Stomach (tissue), 4 donors: ENCODE results near the gene ELMOD3.

Experiments
- CTCF ChIP-seq, 7 experiments: fragments of 450-650 bp in 4 of 7; fragments of 200-600 bp in 3 of 7; sonication (generic) in 3 of 7; IDR thresholded peaks; one replicate each; pipeline ENCODE4 v1.5.1; 2016 to 2019; ENCODE audit warnings: antibody characterized with exemption in 7 of 7, control low read depth in 2 of 7, mild to moderate bottlenecking in 1 of 7
- EP300 ChIP-seq: sonication (generic); formaldehyde crosslinking; IDR thresholded peaks from one replicate; pipeline ENCODE4 v1.6.1; 2017; ENCODE audit warnings: antibody characterized with exemption
- POLR2A ChIP-seq, 4 donors: fragments of 450-650 bp; IDR thresholded peaks; one replicate each; pipeline ENCODE4 v1.6.1; 2016; ENCODE audit warnings: antibody characterized with exemption in 4 of 4, control low read depth in 2 of 4, mild to moderate bottlenecking in 1 of 4, moderate library complexity in 1 of 4
- POLR2AphosphoS5 ChIP-seq, 3 donors: sonication (generic); formaldehyde crosslinking; IDR thresholded peaks; one replicate each; pipeline ENCODE4 v1.6.1; 2016; ENCODE audit warnings: antibody characterized with exemption in 3 of 3

GRCh38 chr2:85347599-85347998 lies 7.0 kb upstream of the ELMOD3 start:
- TF ChIP-seq CTCF (IDR thresholded peaks at IDR 0.05) (no peak), POLR2A (IDR thresholded peaks at IDR 0.05) (no peak), POLR2AphosphoS5 (IDR thresholded peaks at IDR 0.05) (no peak), EP300 (no peak)
